WTC11 (cell line): Measurements from ENCODE around the gene GDF7. TPM values are rescaled to one million over a fixed set of nuclear protein-coding genes. Genes with fewer than 3 reads are reported as not detected.

Experiments used
- ATAC-seq: fragments of 200-7000 bp; cut with Tn5 transposase; 2 replicates; pipeline ENCODE4 v1.10.0; 2021; ENCODE audit warnings: mild to moderate bottlenecking, moderate library complexity
- CTCF ChIA-PET: fragments of 300-600 bp; sonication (Branson Sonifier 250); formaldehyde crosslinking; loops from one replicate; lab custom pipeline; 2021; ENCODE audit warnings: antibody characterized with exemption; lab: Charles Lee
- POLR2A ChIA-PET: fragments of 350-600 bp; sonication (Branson Sonifier 250); formaldehyde crosslinking; loops from one replicate; lab custom pipeline; 2021; ENCODE audit warnings: antibody characterized with exemption; lab: Charles Lee
- DNase-seq: peaks from one replicate; pipeline ENCODE4 v3.0.0; 2021; ENCODE audit warnings: low spot score
- H3K27ac Mint-ChIP-seq: 2 replicates; pipeline ENCODE4 v1.8.0; 2021; ENCODE audit warnings: mixed read lengths
- H3K27me3 Mint-ChIP-seq: 2 replicates; pipeline ENCODE4 v1.8.0; 2021; ENCODE audit warnings: low read depth, mild to moderate bottlenecking, moderate library complexity, mixed read lengths
- H3K36me3 Mint-ChIP-seq: 2 replicates; pipeline ENCODE4 v1.8.0; 2021; ENCODE audit warnings: mixed read lengths
- H3K4me1 Mint-ChIP-seq: 2 replicates; pipeline ENCODE4 v1.8.0; 2022; ENCODE audit warnings: mixed read lengths
- H3K4me3 Mint-ChIP-seq: 2 replicates; pipeline ENCODE4 v1.8.0; 2021; ENCODE audit warnings: mild to moderate bottlenecking, moderate library complexity, mixed read lengths
- H3K9me3 Mint-ChIP-seq: 2 replicates; pipeline ENCODE4 v1.8.0; 2021; ENCODE audit warnings: mixed read lengths
- AR ChIP-seq: fragments of 250-450 bp; sonication (Bioruptor Pico); IDR thresholded peaks from 2 replicates; pipeline ENCODE4 v1.9.0; 2021; ENCODE audit warnings: mild to moderate bottlenecking
- ATF1 ChIP-seq: sonication (generic); formaldehyde crosslinking; IDR thresholded peaks from 2 replicates; pipeline ENCODE4 v1.8.1; 2023; ENCODE audit warnings: mild to moderate bottlenecking, moderate library complexity, missing genetic modification reagents
- ATF2 ChIP-seq: sonication (generic); formaldehyde crosslinking; IDR thresholded peaks from 2 replicates; pipeline ENCODE4 v1.8.1; 2022; ENCODE audit warnings: low read depth, missing genetic modification reagents, borderline replicate concordance
- ATF3 ChIP-seq: sonication (generic); formaldehyde crosslinking; conservative IDR thresholded peaks from 2 replicates; pipeline ENCODE4 v1.8.1; 2022; ENCODE audit warnings: mild to moderate bottlenecking, missing genetic modification reagents
- CREM ChIP-seq: sonication (generic); formaldehyde crosslinking; IDR thresholded peaks from 2 replicates; pipeline ENCODE4 v1.8.1; 2022; ENCODE audit warnings: mild to moderate bottlenecking, missing genetic modification reagents, moderate library complexity
- FOXP4 ChIP-seq: sonication (generic); formaldehyde crosslinking; IDR thresholded peaks from 2 replicates; pipeline ENCODE4 v1.8.0; 2022; ENCODE audit warnings: mild to moderate bottlenecking, missing genetic modification reagents
- JAZF1 ChIP-seq: fragments of 250-450 bp; sonication (Bioruptor Pico); IDR thresholded peaks from 2 replicates; pipeline ENCODE4 v1.9.0; 2021; ENCODE audit warnings: moderate library complexity, mild to moderate bottlenecking, inconsistent platforms
- MYBL2 ChIP-seq: sonication (generic); formaldehyde crosslinking; IDR thresholded peaks from 2 replicates; pipeline ENCODE4 v1.8.1; 2023; ENCODE audit warnings: mild to moderate bottlenecking, moderate library complexity, missing genetic modification reagents
- NFATC4 ChIP-seq: fragments of 250-450 bp; sonication (Bioruptor Pico); IDR thresholded peaks from 2 replicates; pipeline ENCODE4 v1.9.0; 2021; ENCODE audit warnings: mild to moderate bottlenecking
- NFYB ChIP-seq: sonication (generic); formaldehyde crosslinking; conservative IDR thresholded peaks from 2 replicates; pipeline ENCODE4 v1.8.0; 2022; ENCODE audit warnings: low read depth, missing genetic modification reagents
- ZNF263 ChIP-seq: sonication (generic); formaldehyde crosslinking; IDR thresholded peaks from 2 replicates; pipeline ENCODE4 v1.8.1; 2022; ENCODE audit warnings: low read depth, mild to moderate bottlenecking, moderate library complexity, missing genetic modification reagents
- ZNF425 ChIP-seq: fragments of 250-450 bp; sonication (Bioruptor Pico); conservative IDR thresholded peaks from 2 replicates; pipeline ENCODE4 v1.9.0; 2021; ENCODE audit warnings: mild to moderate bottlenecking
- total RNA-seq: library from RNA; stranded (reverse); gene quantifications from 3 replicates; pipeline ENCODE4 v1.2.3, GENCODE V29; 2021

GDF7 gene
- total RNA-seq, 1 experiment from 2014 or later, result 0.55 TPM

GRCh38 chr2:20662308-20662937 is 4.5 kb upstream of the GDF7 start (continued):
- TF ChIP-seq ZNF263 (no peak), AR (no peak), ATF2 (CRISPR knock-in tag) (no peak), ATF3 (CRISPR knock-in tag) (no peak)

GRCh38 chr2:20663196-20664070 is 3.5 kb upstream of the GDF7 start:
- no peak overlapping the region for H3K4me3 Mint-ChIP-seq
- no peak overlapping the region for H3K27ac Mint-ChIP-seq
- POLR2A ChIA-PET, result no interaction called here
- TF ChIP-seq ATF1 (CRISPR knock-in tag) (no peak), ATF3 (CRISPR knock-in tag) (no peak)
- TF ChIP-seq, all 79 proteins: peak for 0
- Mint-ChIP-seq H3K36me3 (no peaks in the 10 kb centered on the region), H3K9me3 (no peaks in the 10 kb centered on the region), H3K4me1 (peaks cover 27% of the 10 kb centered on the region), H3K27me3 (peaks cover 84% of the 10 kb centered on the region)
- CTCF ChIA-PET, result interaction anchor here (1.1 to 8.9 kb wide), 3 partner anchors 11 to 300 kb away, joined by 3 to 329 read pairs (median 46); partner anchors contain the start of gene HS1BP3
- DNase-seq (no peak), ATAC-seq (no peak)

GRCh38 chr2:20664071-20664390 is 2.9 kb upstream of the GDF7 start:
- ATAC-seq, result no peak
- peaks cover 90% of the 10 kb centered on the region for H3K27me3 Mint-ChIP-seq
- H3K9me3 Mint-ChIP-seq, result no peaks in the 10 kb centered on the region
- TF ChIP-seq ZNF425 (CRISPR knock-in tag) (no peak), NFYB (CRISPR knock-in tag) (no peak), NFATC4 (CRISPR knock-in tag) (no peak), AR (no peak), CREM (CRISPR knock-in tag) (no peak), JAZF1 (CRISPR knock-in tag) (no peak), MYBL2 (no peak), FOXP4 (no peak)
- ChIA-PET POLR2A (no interaction called here), CTCF (interaction anchor here (1.1 to 8.9 kb wide), 3 partner anchors 11 to 299 kb away, joined by 3 to 329 read pairs (median 46); partner anchors contain the start of gene HS1BP3)
- peaks cover 27% of the 10 kb centered on the region for H3K4me1 Mint-ChIP-seq
- H3K27ac Mint-ChIP-seq, result no peak overlapping the region
- no peaks in the 10 kb centered on the region for H3K36me3 Mint-ChIP-seq
- no peak for DNase-seq
- H3K4me3 Mint-ChIP-seq, result no peak overlapping the region
